HG03108 (cell line): Measurements from ENCODE around the gene TMPRSS5.

Experiments
- ATAC-seq: cut with Tn5 transposase; IDR thresholded peaks from one replicate; pipeline ENCODE4 v1.9.1; 2021; ENCODE audit warnings: moderate library complexity; ENCODE audit not compliant: unreplicated experiment

Gene TMPRSS5

GRCh38 chr11:113670149-113670830 is 35.8 kb downstream of the TMPRSS5 start:
- ATAC-seq: no peak

- ATAC-seq: no peak
These were observed 37.9 kb downstream of the TMPRSS5 start for GRCh38 chr11:113668255-113668654.

- no peak for ATAC-seq
These were observed 38.3 kb downstream of the TMPRSS5 start for GRCh38 chr11:113667801-113668200.

GRCh38 chr11:113666584-113666983 is 39.5 kb downstream of the TMPRSS5 start:
- ATAC-seq: no peak

- no peak for ATAC-seq
These were observed 41.0 kb downstream of the TMPRSS5 start for GRCh38 chr11:113664981-113665710.

- ATAC-seq: no peak
These were observed 41.8 kb downstream of the TMPRSS5 start for GRCh38 chr11:113664069-113664980.

- ATAC-seq: no peak
These were observed 42.5 kb downstream of the TMPRSS5 start for GRCh38 chr11:113663567-113663966.

GRCh38 chr11:113655771-113656170 is 50.3 kb downstream of the TMPRSS5 start:
- no peak for ATAC-seq

GRCh38 chr11:113651023-113651422 is 55.1 kb downstream of the TMPRSS5 start:
- no peak for ATAC-seq

GRCh38 chr11:113649311-113649710 is 56.8 kb downstream of the TMPRSS5 start:
- no peak for ATAC-seq

- ATAC-seq: no peak
These were observed 58.3 kb downstream of the TMPRSS5 start for GRCh38 chr11:113647856-113648255.

- no peak for ATAC-seq
These were observed 59.0 kb downstream of the TMPRSS5 start for GRCh38 chr11:113647108-113647507.

- no peak for ATAC-seq
These were observed 60.3 kb downstream of the TMPRSS5 start for GRCh38 chr11:113645593-113646349.

GRCh38 chr11:113644605-113645004 is 61.5 kb downstream of the TMPRSS5 start:
- no peak for ATAC-seq

- no peak for ATAC-seq
These were observed 62.4 kb downstream of the TMPRSS5 start for GRCh38 chr11:113643701-113644100.

- no peak for ATAC-seq
These were observed 63.0 kb downstream of the TMPRSS5 start for GRCh38 chr11:113643006-113643585.

- ATAC-seq: no peak
These were observed 64.0 kb downstream of the TMPRSS5 start for GRCh38 chr11:113642090-113642489.

GRCh38 chr11:113638376-113638775 is 67.7 kb downstream of the TMPRSS5 start:
- ATAC-seq: no peak

- ATAC-seq: no peak
These were observed 68.5 kb downstream of the TMPRSS5 start for GRCh38 chr11:113637636-113638035.
